GM13976 (cell line): ENCODE data around the gene HES6.

Source experiments
- DNase-seq: peaks from one replicate; pipeline ENCODE4 v3.0.0; 2012; ENCODE audit warnings: low spot score
- CTCF ChIP-seq: IDR thresholded peaks from 2 replicates; pipeline ENCODE4 v1.5.1; 2012; ENCODE audit warnings: borderline replicate concordance, mild to moderate bottlenecking; ENCODE audit not compliant: insufficient read depth; ENCODE audit errors: extremely low read depth, missing control alignments, control extremely low read depth
- in situ Hi-C: fragments of 300-500 bp; cut with MboI; formaldehyde crosslinking; loops from one replicate; pipeline ENCODE4 v1.12.0; 2022; ENCODE audit warnings: low sequenced_read_pairs, mixed read lengths, inconsistent platforms; ENCODE audit not compliant: unreplicated experiment

Gene HES6

GRCh38 chr2:238286095-238286494 is 46.3 kb upstream of the HES6 start:
- no peak for DNase-seq
- no peak for TF ChIP-seq CTCF
- in situ Hi-C loops = no loop called here

- in situ Hi-C loops = no loop called here
- no peak for TF ChIP-seq CTCF
- no peak for DNase-seq
These were observed 45.8 kb upstream of the HES6 start for GRCh38 chr2:238285653-238286082.

- no peak for DNase-seq
- TF ChIP-seq CTCF = no peak
- in situ Hi-C loops = no loop called here
These were observed 45.1 kb upstream of the HES6 start for GRCh38 chr2:238284802-238285515.

- in situ Hi-C loops = no loop called here
- no peak for TF ChIP-seq CTCF
- DNase-seq = no peak
These were observed 43.3 kb upstream of the HES6 start for GRCh38 chr2:238282861-238283738.

GRCh38 chr2:238281826-238282480 is 42.1 kb upstream of the HES6 start:
- in situ Hi-C loops = no loop called here
- TF ChIP-seq CTCF = no peak
- no peak for DNase-seq

GRCh38 chr2:238280083-238280825 is 40.4 kb upstream of the HES6 start:
- no peak for TF ChIP-seq CTCF
- in situ Hi-C loops = no loop called here
- no peak for DNase-seq
